Measurements from ENCODE around the gene PAIP2.
A peak's percentile ranks its signal among the peaks of the same experiment; 100 is the strongest.
"Not testable (repeated sequence)": the region's sequence is repeated elsewhere in the genome, so short reads cannot be mapped to it uniquely, and the experiment has no call there.

The PAIP2 gene

DNA sequence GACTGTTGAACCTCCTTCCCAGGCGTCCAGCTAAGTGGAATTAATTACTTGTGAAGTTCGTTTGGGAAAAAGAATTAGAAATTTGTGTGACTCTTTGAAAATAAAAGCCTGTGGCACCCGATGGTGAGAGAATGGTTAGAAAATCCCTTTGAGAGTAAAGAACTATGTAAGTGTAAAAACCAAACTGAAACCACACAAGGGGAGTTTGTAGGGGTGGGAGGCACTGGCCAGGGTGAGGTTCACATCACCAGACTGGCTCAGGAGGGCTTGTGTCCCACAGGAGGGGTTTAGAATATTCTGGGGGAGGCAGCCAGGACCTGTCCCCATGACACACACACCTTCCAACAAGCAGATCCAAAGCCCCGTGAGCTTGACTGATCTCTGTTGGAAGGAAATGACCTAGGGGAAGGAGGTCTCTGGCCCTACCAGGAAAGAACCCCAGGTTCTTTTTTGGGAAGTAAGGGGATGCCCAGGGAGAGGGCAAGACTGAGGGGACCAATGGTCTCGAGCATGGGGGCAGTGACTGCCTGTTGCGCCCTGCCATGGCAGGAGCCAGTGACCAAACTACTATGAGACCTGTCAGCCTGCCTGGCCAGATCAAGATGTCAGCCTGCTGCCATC lies 58.0 kb downstream of the PAIP2 start:
- peaks cover 3% of the 10 kb centered on the region for H3K36me3 Mint-ChIP-seq (ENCODE audit: low read depth)
- no peak overlapping the region for H3K4me3 Mint-ChIP-seq
- no peaks in the 10 kb centered on the region for H3K9me3 Mint-ChIP-seq
- ATAC-seq (peak; percentile 27), DNase-seq (no peak)
- H3K27ac Mint-ChIP-seq = peak overlapping the region; percentile 78
- peaks cover 42% of the 10 kb centered on the region for H3K4me1 Mint-ChIP-seq
- no peaks in the 10 kb centered on the region for H3K27me3 Mint-ChIP-seq

DNA sequence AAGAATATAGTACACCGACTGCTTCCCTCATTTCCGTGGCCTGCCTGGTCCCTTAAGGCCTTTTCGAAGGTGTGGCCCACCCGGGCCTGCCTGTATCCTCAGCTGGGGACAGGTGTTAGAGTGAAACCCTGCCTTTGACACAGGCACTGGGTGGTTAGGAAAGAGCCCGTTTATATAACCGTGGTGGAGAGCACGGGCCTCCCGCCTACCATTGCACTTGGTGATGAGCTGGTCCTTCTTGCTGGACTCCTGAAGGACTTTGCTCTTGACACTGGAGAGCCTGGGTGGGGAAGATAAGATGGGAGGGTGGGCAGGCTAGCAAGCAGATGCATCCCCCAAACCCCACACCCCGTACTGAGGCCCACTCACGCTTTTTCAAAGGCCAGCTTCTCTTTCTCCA lies 59.9 kb downstream of the PAIP2 start:
- ATAC-seq (no peak), DNase-seq (no peak)
- H3K27ac Mint-ChIP-seq = no peak overlapping the region
- H3K27me3 Mint-ChIP-seq = no peaks in the 10 kb centered on the region
- H3K9me3 Mint-ChIP-seq = no peaks in the 10 kb centered on the region
- H3K36me3 Mint-ChIP-seq (ENCODE audit: low read depth) = no peaks in the 10 kb centered on the region
- no peak overlapping the region for H3K4me3 Mint-ChIP-seq
- peaks cover 40% of the 10 kb centered on the region for H3K4me1 Mint-ChIP-seq

DNA sequence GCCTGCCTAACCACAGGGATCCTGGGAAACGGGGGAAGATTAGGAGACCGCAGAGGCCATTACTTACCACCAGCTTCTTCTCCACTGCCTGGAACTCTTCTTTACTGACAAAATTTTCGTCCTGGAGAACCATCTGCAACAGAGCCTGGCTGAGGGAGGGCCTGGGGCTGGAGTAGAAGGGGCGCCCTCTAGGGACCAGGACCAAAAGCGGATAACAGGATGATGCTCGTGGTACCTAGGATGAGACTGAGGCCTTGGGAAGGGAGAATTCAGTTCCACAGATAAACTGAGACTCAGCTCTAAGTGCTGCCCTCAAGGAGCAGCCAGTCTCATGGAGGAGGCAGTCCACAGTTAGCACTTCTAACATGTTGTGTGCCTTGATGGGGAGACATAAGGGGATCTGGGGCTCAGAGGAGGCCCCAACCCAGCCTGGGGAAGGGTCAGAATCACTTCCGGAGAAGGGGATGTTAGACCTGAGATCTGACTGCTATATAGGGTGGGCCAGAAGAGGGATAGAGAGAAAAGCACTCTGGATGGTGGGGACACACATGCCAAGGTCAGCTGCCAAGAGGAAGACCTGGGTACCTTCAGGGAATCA lies 61.0 kb downstream of the PAIP2 start:
- ATAC-seq = no peak
- Mint-ChIP-seq H3K36me3 (ENCODE audit: low read depth) (no peaks in the 10 kb centered on the region), H3K27me3 (no peaks in the 10 kb centered on the region), H3K4me1 (peaks cover 41% of the 10 kb centered on the region), H3K27ac (peak overlapping the region; percentile 99), H3K9me3 (no peaks in the 10 kb centered on the region), H3K4me3 (peak overlapping the region; percentile 88)
- peak; percentile 44 for DNase-seq

DNA sequence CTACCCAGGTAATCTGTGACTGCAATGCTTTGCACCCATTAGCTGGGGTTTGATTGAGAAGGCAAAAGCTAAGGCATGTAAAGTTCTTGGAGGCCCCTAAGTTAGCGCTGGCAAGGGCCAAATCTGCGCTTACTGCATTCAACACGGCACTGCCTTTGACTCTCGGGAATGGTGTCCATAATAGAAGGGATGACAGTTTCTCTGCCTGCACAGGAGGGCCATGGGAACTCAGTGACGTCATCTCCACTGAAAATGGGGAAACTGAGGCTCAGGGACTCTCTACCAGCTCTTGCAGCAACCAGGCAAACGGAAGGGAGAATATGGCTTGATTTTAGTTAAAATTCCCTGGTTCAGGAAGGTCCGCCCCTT lies 61.7 kb downstream of the PAIP2 start:
- H3K4me3 Mint-ChIP-seq = peak overlapping the region; percentile 88
- H3K27ac Mint-ChIP-seq = peak overlapping the region; percentile 99
- H3K9me3 Mint-ChIP-seq = no peaks in the 10 kb centered on the region
- DNase-seq = no peak
- H3K27me3 Mint-ChIP-seq = no peaks in the 10 kb centered on the region
- H3K4me1 Mint-ChIP-seq = peaks cover 43% of the 10 kb centered on the region
- H3K36me3 Mint-ChIP-seq (ENCODE audit: low read depth) = peaks cover 2% of the 10 kb centered on the region
- no peak for ATAC-seq

DNA sequence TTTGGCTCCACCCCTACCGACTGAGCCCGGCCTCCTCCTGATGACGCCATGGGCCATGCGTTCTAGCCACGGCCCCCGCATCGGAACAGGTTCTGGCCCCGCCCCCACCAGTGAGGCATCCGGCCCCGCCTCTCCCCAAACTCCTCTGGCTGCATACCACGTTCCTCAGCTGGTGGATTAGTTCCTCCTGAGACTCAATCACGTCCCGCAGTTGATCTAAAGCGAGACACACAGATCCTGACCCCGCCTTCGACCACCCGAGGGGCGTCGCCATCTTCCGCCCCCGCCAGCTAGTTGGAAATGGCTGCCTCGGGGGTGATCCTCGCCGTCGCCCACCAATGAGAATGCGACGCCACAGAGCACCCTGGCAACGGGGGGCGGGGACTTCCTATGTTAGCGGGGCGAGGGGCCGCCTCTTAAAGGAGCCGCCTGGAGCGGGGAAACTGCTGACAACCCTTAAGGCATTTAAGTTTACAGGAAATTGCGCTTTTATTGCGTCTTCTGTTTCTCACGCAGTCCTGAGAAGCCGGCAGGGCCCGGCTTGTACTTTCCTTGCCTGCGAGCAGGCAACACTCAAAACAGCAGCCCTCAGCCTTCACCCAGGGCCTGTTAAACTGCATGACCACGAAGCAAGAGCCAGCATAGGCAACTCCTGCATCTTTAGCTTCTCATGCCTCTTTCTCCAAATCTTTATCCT lies 62.3 kb downstream of the PAIP2 start, which contains the start of gene SPATA24:
Gene SPATA24, minus strand, starts transcription at position 303 of the 697 bp plus-strand sequence. Its CDS starts 29 bp downstream, at position 274.
- H3K4me3 Mint-ChIP-seq = peak within 1 kb of the TSS; percentile 88

DNA sequence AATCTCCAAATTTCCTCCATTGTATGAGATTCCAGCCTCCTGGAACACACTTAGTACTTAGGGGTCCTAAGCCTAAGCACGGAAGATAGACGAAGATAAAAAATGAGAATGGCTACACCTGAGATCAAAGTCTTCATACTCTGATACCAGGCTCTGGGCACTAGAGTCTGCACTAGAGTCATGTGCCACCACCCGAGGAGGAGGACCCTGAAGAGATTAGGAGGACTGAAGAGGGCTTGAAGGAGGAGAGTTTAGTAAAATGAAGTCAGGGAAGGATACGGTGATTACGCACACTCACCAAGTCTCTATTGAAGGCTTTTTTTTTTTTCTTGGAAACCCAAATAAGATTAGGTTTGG lies 62.8 kb downstream of the PAIP2 start:
- H3K9me3 Mint-ChIP-seq = no peaks in the 10 kb centered on the region
- H3K27me3 Mint-ChIP-seq = no peaks in the 10 kb centered on the region
- H3K27ac Mint-ChIP-seq = peak overlapping the region; percentile 99
- H3K36me3 Mint-ChIP-seq (ENCODE audit: low read depth) = peaks cover 2% of the 10 kb centered on the region
- ATAC-seq = no peak
- DNase-seq = no peak
- peak overlapping the region; percentile 88 for H3K4me3 Mint-ChIP-seq
- peaks cover 36% of the 10 kb centered on the region for H3K4me1 Mint-ChIP-seq

More for the DNA sequence above, 62.3 kb downstream of the PAIP2 start, which contains the start of gene SPATA24:
- peak; percentile 98 for DNase-seq
- H3K27me3 Mint-ChIP-seq = no peaks in the 10 kb centered on the region
- H3K27ac Mint-ChIP-seq = peak within 1 kb of the TSS; percentile 99
- peaks cover 42% of the 10 kb centered on the region for H3K4me1 Mint-ChIP-seq
- H3K9me3 Mint-ChIP-seq = no peaks in the 10 kb centered on the region
- ATAC-seq = peak; percentile 90
- H3K36me3 Mint-ChIP-seq (ENCODE audit: low read depth) = peaks cover 2% of the 10 kb centered on the region

DNA sequence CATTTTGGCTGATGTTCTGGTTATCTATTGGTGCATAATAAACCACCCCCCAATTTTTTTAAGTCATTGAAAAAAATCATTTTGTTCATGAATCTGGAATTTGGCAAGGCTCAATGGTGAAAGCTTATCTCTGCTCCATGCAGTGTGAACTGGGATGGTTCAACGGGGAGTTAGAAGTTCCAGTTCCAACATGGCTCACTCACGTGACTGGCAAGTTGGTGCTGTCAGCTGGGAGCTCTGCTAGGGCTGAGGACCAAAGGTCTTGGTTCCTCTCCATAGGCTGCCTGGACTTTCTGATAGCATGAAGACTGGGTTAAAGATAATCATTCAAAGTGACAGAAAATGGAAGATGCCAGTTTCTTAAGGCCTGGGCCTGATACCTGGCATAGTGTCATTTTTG lies 65.3 kb downstream of the PAIP2 start:
- no peak for DNase-seq
- H3K27ac Mint-ChIP-seq = no peak overlapping the region
- peaks cover 30% of the 10 kb centered on the region for H3K4me1 Mint-ChIP-seq
- peaks cover 6% of the 10 kb centered on the region for H3K36me3 Mint-ChIP-seq (ENCODE audit: low read depth)
- H3K4me3 Mint-ChIP-seq = no peak overlapping the region
- no peaks in the 10 kb centered on the region for H3K9me3 Mint-ChIP-seq
- H3K27me3 Mint-ChIP-seq = no peaks in the 10 kb centered on the region
- ATAC-seq = no peak

DNA sequence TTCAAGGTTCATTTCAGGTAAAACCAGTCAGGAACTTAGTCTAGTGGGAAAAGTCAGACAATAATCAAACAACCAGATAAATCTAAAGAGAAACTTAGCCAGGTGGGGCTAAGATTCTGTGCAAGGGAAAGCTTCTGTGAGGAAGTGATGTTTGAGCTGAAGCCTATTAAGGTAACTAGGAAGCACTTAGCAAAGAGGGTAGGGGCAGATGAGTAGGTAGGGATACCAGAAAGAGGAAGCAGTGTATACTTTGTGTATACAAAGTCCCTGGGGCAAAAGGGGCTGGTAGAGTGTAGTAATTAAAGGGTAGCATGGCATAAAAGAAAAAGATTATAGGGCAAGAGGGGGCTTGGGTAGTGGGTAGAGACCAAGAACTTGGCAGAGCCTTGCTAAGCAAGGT lies 65.9 kb downstream of the PAIP2 start:
- peaks cover 8% of the 10 kb centered on the region for H3K36me3 Mint-ChIP-seq (ENCODE audit: low read depth)
- H3K4me3 Mint-ChIP-seq = no peak overlapping the region
- H3K27ac Mint-ChIP-seq = no peak overlapping the region
- H3K27me3 Mint-ChIP-seq = no peaks in the 10 kb centered on the region
- no peaks in the 10 kb centered on the region for H3K9me3 Mint-ChIP-seq
- H3K4me1 Mint-ChIP-seq = peaks cover 30% of the 10 kb centered on the region
- DNase-seq = no peak
- ATAC-seq = no peak

DNA sequence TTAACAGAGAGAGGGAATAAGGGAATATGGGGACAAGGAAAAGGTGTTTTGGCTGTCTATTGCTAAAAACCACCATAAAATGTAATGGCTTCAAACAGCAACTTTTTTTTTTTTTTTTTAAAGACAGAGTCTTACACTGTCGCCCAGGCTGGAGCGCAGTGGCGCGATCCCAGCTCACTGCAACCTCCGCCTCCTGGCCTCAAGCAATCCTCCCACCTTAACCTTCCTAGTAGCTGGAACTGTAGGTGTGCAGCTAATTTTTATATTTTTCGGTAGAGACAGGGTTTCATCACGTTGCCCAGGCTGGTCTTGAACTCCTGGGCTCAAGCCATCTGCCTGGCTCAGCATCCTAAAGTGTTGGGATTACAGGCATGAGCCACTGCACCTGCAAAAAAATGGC lies 66.5 kb downstream of the PAIP2 start:
- no peaks in the 10 kb centered on the region for H3K9me3 Mint-ChIP-seq
- peaks cover 10% of the 10 kb centered on the region for H3K36me3 Mint-ChIP-seq (ENCODE audit: low read depth)
- no peak for DNase-seq
- peaks cover 30% of the 10 kb centered on the region for H3K4me1 Mint-ChIP-seq
- H3K27ac Mint-ChIP-seq = no peak overlapping the region
- no peak for ATAC-seq
- no peak overlapping the region for H3K4me3 Mint-ChIP-seq
- no peaks in the 10 kb centered on the region for H3K27me3 Mint-ChIP-seq

DNA sequence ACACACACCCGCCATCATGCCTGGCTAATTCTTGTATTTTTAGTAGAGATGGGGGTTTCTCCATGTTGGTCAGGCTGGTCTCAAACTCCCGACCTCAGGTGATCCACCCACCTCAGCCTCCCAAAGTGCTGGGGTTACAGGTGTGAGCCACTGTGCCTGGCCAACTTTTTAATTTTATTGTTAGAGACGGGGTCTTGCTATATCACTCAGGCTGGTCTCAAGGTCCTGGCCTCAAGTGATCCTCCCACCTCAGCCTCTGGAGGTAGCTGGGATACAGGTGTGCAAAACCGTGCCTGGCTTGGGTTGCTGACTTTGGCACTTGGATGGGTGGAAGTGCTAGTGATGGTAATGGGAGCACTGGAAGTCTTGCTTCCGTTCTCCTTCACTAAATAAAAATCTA lies 67.5 kb downstream of the PAIP2 start:
- H3K27me3 Mint-ChIP-seq, H3K27ac Mint-ChIP-seq, ATAC-seq, DNase-seq, H3K9me3 Mint-ChIP-seq, H3K4me3 Mint-ChIP-seq: not testable (repeated sequence)
- H3K4me1 Mint-ChIP-seq = peaks cover 31% of the 10 kb centered on the region
- H3K36me3 Mint-ChIP-seq (ENCODE audit: low read depth) = peaks cover 16% of the 10 kb centered on the region

DNA sequence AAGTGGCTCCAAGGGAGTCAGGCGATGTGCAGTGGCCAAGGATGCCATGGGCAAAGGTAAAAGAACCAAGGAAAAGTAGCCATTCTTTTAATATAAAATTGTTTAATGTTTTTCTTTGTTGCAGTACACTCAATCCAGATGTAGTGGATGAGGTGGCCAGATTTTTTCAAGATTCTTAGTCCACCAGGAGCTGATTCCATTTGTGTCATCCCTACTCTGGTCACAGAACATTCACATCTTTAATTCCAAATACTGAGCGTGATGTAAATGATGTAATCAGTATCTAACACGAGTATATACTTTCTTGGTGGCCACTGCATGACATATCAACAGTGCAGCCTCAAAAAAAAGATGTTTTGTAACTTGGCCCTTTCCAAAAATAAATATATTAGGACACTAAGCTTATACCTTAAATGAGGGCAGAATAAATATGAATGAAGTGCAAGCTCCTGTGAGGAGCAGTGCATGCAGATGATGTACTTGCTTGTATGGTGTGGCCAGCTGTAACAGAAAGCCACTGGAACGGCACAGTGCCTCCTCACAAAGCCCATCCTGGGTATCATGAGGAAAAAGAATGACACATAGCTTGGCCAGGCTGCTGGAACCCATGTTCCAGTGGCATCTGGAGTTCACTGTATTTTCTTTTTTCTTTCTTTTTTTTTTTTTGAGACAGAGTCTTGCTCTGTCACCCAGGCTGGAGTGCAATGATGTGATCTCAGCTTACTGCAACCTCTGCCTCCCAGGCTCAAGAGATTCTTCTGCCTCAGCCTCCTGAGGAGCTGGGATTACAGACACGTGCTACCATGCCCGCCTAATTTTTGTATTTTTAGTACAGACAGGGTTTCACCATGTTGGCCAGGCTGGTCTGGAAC lies 68.7 kb downstream of the PAIP2 start:
- H3K27me3 Mint-ChIP-seq = no peaks in the 10 kb centered on the region
- H3K4me3 Mint-ChIP-seq = no peak overlapping the region
- H3K4me1 Mint-ChIP-seq = peaks cover 37% of the 10 kb centered on the region
- H3K9me3 Mint-ChIP-seq = no peaks in the 10 kb centered on the region
- DNase-seq (no peak), ATAC-seq (no peak)
- H3K27ac Mint-ChIP-seq = no peak overlapping the region
- H3K36me3 Mint-ChIP-seq (ENCODE audit: low read depth) = peaks cover 20% of the 10 kb centered on the region

DNA sequence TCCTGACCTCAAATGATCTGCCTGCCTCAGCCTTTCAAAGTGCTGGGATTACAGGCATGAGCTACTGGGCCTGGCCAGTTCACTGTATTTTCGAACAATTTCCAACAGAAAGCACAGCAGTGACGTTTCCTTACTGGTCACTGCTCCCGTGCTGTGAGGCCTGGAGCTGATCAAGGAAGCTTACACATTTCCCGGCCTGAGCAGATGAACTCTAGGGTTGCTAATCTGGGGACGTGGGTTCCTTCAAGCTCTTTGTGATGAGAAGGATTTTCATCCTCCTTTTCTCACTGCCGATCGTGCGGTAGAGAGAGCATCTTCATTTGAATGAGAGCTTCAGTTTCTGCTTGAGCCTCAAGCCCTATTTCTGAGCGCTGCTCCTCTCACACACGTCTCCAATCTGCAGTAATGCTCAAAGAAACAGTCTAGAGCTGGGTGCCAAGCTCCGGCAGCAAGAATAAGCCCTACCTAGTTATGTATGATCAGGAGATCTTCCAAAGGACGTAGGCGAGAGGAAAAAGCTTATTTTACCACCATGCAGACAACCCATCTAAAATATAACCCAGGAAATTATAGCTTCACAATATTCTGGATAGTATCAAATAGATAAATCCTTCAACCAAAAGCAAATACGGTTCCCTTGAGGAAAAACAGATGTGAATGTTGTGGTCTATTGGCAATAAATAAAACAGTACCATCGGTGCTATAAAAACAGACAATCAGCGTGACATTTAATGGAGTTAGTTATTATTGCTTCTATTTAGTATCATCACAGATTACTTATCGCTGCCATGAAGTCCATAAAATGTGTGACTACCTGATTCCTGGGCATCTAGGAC lies 69.6 kb downstream of the PAIP2 start:
- peaks cover 43% of the 10 kb centered on the region for H3K4me1 Mint-ChIP-seq
- no peaks in the 10 kb centered on the region for H3K27me3 Mint-ChIP-seq
- ATAC-seq (no peak), DNase-seq (no peak)
- H3K4me3 Mint-ChIP-seq = no peak overlapping the region
- peaks cover 20% of the 10 kb centered on the region for H3K36me3 Mint-ChIP-seq (ENCODE audit: low read depth)
- no peak overlapping the region for H3K27ac Mint-ChIP-seq
- no peaks in the 10 kb centered on the region for H3K9me3 Mint-ChIP-seq

DNA sequence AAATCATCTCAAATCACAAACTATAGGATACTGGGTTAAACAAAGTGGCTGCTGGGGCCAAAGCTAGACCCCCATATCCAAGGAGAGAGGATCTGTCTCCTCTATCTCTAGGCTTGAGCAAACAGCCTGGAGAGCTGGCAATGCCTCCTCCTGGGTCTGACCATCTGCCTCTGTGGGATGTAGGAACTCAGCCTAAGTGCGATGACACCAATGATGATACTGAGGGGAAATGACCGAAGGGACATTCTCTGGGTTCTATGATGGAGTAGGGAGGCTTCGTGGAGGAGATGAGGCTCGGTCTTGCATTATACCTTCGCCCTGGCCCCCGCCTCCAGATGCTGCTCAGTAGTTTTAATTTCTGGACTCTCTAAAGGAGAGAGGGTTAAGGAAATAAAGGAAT lies 71.5 kb downstream of the PAIP2 start:
- Mint-ChIP-seq H3K9me3 (no peaks in the 10 kb centered on the region), H3K4me3 (no peak overlapping the region), H3K4me1 (peaks cover 52% of the 10 kb centered on the region), H3K27me3 (no peaks in the 10 kb centered on the region), H3K27ac (no peak overlapping the region), H3K36me3 (ENCODE audit: low read depth) (peaks cover 21% of the 10 kb centered on the region)
- ATAC-seq = no peak
- no peak for DNase-seq

DNA sequence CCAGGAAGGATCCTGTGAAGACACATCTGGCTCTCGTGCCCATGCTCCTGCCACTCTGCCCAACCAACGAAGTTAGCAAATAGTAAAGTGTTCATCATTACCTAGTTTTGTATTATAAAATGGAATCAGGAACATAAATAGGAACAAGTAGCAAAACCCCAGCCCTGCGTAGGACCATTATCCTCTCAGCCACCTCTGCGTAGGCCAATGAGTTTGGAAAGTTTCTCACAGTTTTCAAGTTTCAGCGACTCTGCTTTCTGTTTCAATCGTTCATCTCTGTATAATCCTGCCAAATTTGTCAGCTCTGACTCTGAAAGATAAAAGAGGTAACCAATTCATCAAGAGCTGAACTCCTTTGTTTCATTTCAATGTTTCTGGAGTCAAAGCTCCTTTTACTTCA lies 72.3 kb downstream of the PAIP2 start:
- H3K4me1 Mint-ChIP-seq = peaks cover 58% of the 10 kb centered on the region
- no peaks in the 10 kb centered on the region for H3K27me3 Mint-ChIP-seq
- no peaks in the 10 kb centered on the region for H3K9me3 Mint-ChIP-seq
- H3K36me3 Mint-ChIP-seq (ENCODE audit: low read depth) = peaks cover 29% of the 10 kb centered on the region
- DNase-seq (no peak), ATAC-seq (peak; percentile 45)
- H3K27ac Mint-ChIP-seq = peak overlapping the region; percentile 93
- peak overlapping the region; percentile 62 for H3K4me3 Mint-ChIP-seq

Measured in activated naive CD8-positive, alpha-beta T cell treated with anti-CD3 and anti-CD28 coated beads, Interleukin-2, amount 50 U/mL, for 24 hours (primary cell).